ENCODE measurements around the gene CKAP4.

GRCh38 chr12:106243620-106244019 lies 4.2 kb downstream of the CKAP4 start:
- no peak for TF ChIP-seq CTCF (IDR thresholded peaks at IDR 0.05 in 2 of 3, conservative IDR thresholded peaks at IDR 0.05 in 1 of 3; ENCODE audit: control insufficient read depth in 2 of 3, extremely low read depth in 1 of 3, insufficient read depth in 1 of 3, low read depth in 3 of 3, low read length in 3 of 3)
- TF ChIP-seq MAX (IDR thresholded peaks at IDR 0.05; ENCODE audit: low read depth, low read length): no peak
- no peak for TF ChIP-seq ZNF217 (IDR thresholded peaks at IDR 0.05)
- no peak for TF ChIP-seq CHD4 (IDR thresholded peaks at IDR 0.05)
- TF ChIP-seq RAD21 (IDR thresholded peaks at IDR 0.05; ENCODE audit: insufficient read depth, low read depth, low read length): no peak
- TF ChIP-seq ZBTB33 (IDR thresholded peaks at IDR 0.05): no peak
- no peak for TF ChIP-seq REST (IDR thresholded peaks at IDR 0.05; ENCODE audit: low read depth, low read length)
- no peak for TF ChIP-seq TARDBP (IDR thresholded peaks at IDR 0.05; ENCODE audit: borderline replicate concordance)
- no peak for TF ChIP-seq CEBPB (IDR thresholded peaks at IDR 0.05; ENCODE audit: borderline replicate concordance in 1 of 2, low read depth in 2 of 2, low read length in 2 of 2)
- no peak for TF ChIP-seq HSF1 (IDR thresholded peaks at IDR 0.05; ENCODE audit: low read depth, low read length)
- no peak for TF ChIP-seq BCL3 (IDR thresholded peaks at IDR 0.05; ENCODE audit: borderline replicate concordance, insufficient read depth, low read depth, low read length, poor library complexity, severe bottlenecking)
- TF ChIP-seq ATF3 (IDR thresholded peaks at IDR 0.05; ENCODE audit: borderline replicate concordance, extremely low read depth, low read depth, low read length): no peak
